T-cell (primary cell): ENCODE results near the gene CNGA3. TPM values are rescaled to one million over a fixed set of nuclear protein-coding genes. Genes with fewer than 3 reads are reported as not detected.
"Not testable (repeated sequence)": the region's sequence is repeated elsewhere in the genome, so short reads cannot be mapped to it uniquely, and the experiment has no call there.

ENCODE experiments used
- ATAC-seq, 4 experiments: fragments of 200-7000 bp in 3 of 4; fragments of 150-1000 bp in 1 of 4; cut with Tn5 transposase; replicated peaks in 1 of 4; 1 replicate in 3 of 4; 2 replicates in 1 of 4; pipeline ENCODE4 v1.10.0; 2021; ENCODE audit warnings: moderate library complexity in 3 of 4, mild to moderate bottlenecking in 2 of 4, moderate number of reproducible peaks in 1 of 4
- CTCF ChIA-PET, 2 donors: fragments of 300-600 bp; sonication (Branson Sonifier 250); formaldehyde crosslinking; loops; one replicate each; lab custom pipeline; 2022; ENCODE audit warnings: antibody characterized with exemption in 2 of 2; lab: Charles Lee
- POLR2A ChIA-PET, 2 donors: fragments of 300-600 bp; sonication (Branson Sonifier 250); formaldehyde crosslinking; loops; one replicate each; lab custom pipeline; 2022; ENCODE audit warnings: antibody characterized with exemption in 2 of 2; lab: Charles Lee
- DNase-seq, 35 experiments: peaks; one replicate each; pipeline versions ENCODE4 v3.0.0 to v3.0.0-alpha.2; 2013 to 2023
- H3K27ac ChIP-seq: one replicate; pipeline ENCODE4 v1.5.1; 2013; ENCODE audit warnings: low read length
- H3K27me3 ChIP-seq, 2 experiments: replicated peaks in 1 of 2; 1 replicate in 1 of 2; 2 replicates in 1 of 2; pipeline versions ENCODE4 v1.6.1 to v1.7.0; 2013; ENCODE audit warnings: low read length in 1 of 2, mixed read lengths in 1 of 2; ENCODE audit not compliant: control insufficient read depth in 2 of 2, insufficient read depth in 2 of 2; ENCODE audit errors: extremely low read depth in 1 of 2
- H3K36me3 ChIP-seq, 2 donors: 1 replicate in 1 of 2; 2 replicates in 1 of 2; pipeline versions ENCODE4 v1.6.1 to v1.7.0; 2013; ENCODE audit warnings: low read length in 1 of 2; ENCODE audit not compliant: control insufficient read depth in 2 of 2, insufficient read depth in 1 of 2; ENCODE audit errors: extremely low read depth in 1 of 2
- H3K4me1 ChIP-seq, 2 experiments: 1 replicate in 1 of 2; 2 replicates in 1 of 2; pipeline versions ENCODE4 v1.6.1 to v1.7.0; 2013; ENCODE audit warnings: low read length in 2 of 2, mixed read lengths in 1 of 2; ENCODE audit not compliant: insufficient read depth in 2 of 2, control insufficient read depth in 1 of 2; ENCODE audit errors: extremely low read depth in 1 of 2
- H3K4me3 ChIP-seq, 2 donors: 1 replicate in 1 of 2; 2 replicates in 1 of 2; pipeline versions ENCODE4 v1.5.1 to v1.7.0; 2013; ENCODE audit warnings: mild to moderate bottlenecking in 2 of 2, low read length in 1 of 2, moderate library complexity in 1 of 2; ENCODE audit not compliant: control insufficient read depth in 1 of 2; ENCODE audit errors: extremely low read depth in 1 of 2
- H3K9me3 ChIP-seq: 2 replicates; pipeline ENCODE4 v1.7.0; 2013
- H3K27ac Mint-ChIP-seq, 2 donors: one replicate each; pipeline ENCODE4 v1.8.0; 2020 to 2021; ENCODE audit warnings: mild to moderate bottlenecking in 2 of 2, mixed read lengths in 2 of 2
- H3K27me3 Mint-ChIP-seq, 2 donors: one replicate each; pipeline ENCODE4 v1.8.0; 2021 to 2022; ENCODE audit warnings: mixed read lengths in 2 of 2
- H3K36me3 Mint-ChIP-seq: one replicate; pipeline ENCODE4 v1.8.0; 2021; ENCODE audit warnings: mixed read lengths
- H3K4me1 Mint-ChIP-seq, 3 donors: one replicate each; pipeline ENCODE4 v1.8.0; 2020 to 2022; ENCODE audit warnings: mixed read lengths in 3 of 3, mild to moderate bottlenecking in 1 of 3
- H3K4me3 Mint-ChIP-seq, 3 donors: one replicate each; pipeline ENCODE4 v1.8.0; 2020 to 2022; ENCODE audit warnings: mild to moderate bottlenecking in 3 of 3, mixed read lengths in 3 of 3, moderate library complexity in 3 of 3
- H3K9me3 Mint-ChIP-seq, 3 donors: one replicate each; pipeline ENCODE4 v1.8.0; 2020 to 2022; ENCODE audit warnings: mixed read lengths in 3 of 3
- WGBS: methylation state at CpG from one replicate; pipeline ENCODE4 v1.1.5; 2013; ENCODE audit warnings: missing lambda C conversion rate; ENCODE audit not compliant: insufficient coverage; 5-methylcytosine and 5-hydroxymethylcytosine counted together
- total RNA-seq, 35 experiments: library from RNA in 6 of 35; stranded (reverse) in 6 of 35; fragments of 120-200 nt in 1 of 35; gene quantifications; one replicate each; pipeline versions ENCODE4 v1.2.1 to v1.2.4 and lab custom pipeline; 2013 to 2026

The CNGA3 gene
- total RNA-seq, 5 donors from 2014 or later (not counting 1 experiment from before 2014, with no cell fraction given) = not detected

- Mint-ChIP-seq H3K4me1 (no peaks in the 10 kb centered on the region), H3K27me3 (peaks cover 32 to 34% of the 10 kb centered on the region in 2 donors), H3K27ac (no peak overlapping the region), H3K36me3 (no peaks in the 10 kb centered on the region), H3K9me3 (no peaks in the 10 kb centered on the region), H3K4me3 (no peak overlapping the region)
- peaks cover 0 to 31% of the 10 kb centered on the region in 2 experiments for H3K27me3 ChIP-seq
- no peaks in the 10 kb centered on the region for H3K4me1 ChIP-seq
- DNase-seq (no peak), ATAC-seq (no peak)
- POLR2A ChIA-PET = no interaction called here
- H3K36me3 ChIP-seq = no peaks in the 10 kb centered on the region
- H3K4me3 ChIP-seq = no peak overlapping the region
- 20% methylated on average over 1 of the region's 5 CpGs for WGBS
- CTCF ChIA-PET = no interaction called here
- H3K27ac ChIP-seq = no peak overlapping the region
- H3K9me3 ChIP-seq = no peaks in the 10 kb centered on the region
Measured at GRCh38 chr2:98301469-98301868, 44.8 kb upstream of the CNGA3 start.

- H3K9me3 Mint-ChIP-seq, H3K4me1 Mint-ChIP-seq, DNase-seq, H3K4me3 Mint-ChIP-seq, CTCF ChIA-PET, H3K9me3 ChIP-seq, H3K36me3 ChIP-seq, H3K27ac Mint-ChIP-seq, ATAC-seq, POLR2A ChIA-PET, H3K4me3 ChIP-seq, H3K4me1 ChIP-seq, H3K27ac ChIP-seq, H3K36me3 Mint-ChIP-seq: not testable (repeated sequence)
- H3K27me3 ChIP-seq = peaks cover 0 to 38% of the 10 kb centered on the region in 2 experiments
- peaks cover 42 to 45% of the 10 kb centered on the region in 2 donors for H3K27me3 Mint-ChIP-seq
- WGBS = 79% methylated on average over 6 of the region's 9 CpGs
Measured at GRCh38 chr2:98307131-98307696, 39.0 kb upstream of the CNGA3 start.

GRCh38 chr2:98308068-98308467 is 38.2 kb upstream of the CNGA3 start:
- H3K9me3 Mint-ChIP-seq = no peaks in the 10 kb centered on the region
- no peaks in the 10 kb centered on the region for H3K36me3 Mint-ChIP-seq
- Histone ChIP-seq H3K36me3 (no peaks in the 10 kb centered on the region), H3K27ac (no peak overlapping the region), H3K9me3 (no peaks in the 10 kb centered on the region), H3K27me3 (peaks cover 0 to 39% of the 10 kb centered on the region in 2 experiments), H3K4me1 (no peaks in the 10 kb centered on the region), H3K4me3 (no peak overlapping the region)
- CTCF ChIA-PET = no interaction called here
- H3K4me1 Mint-ChIP-seq = no peaks in the 10 kb centered on the region
- no peak for DNase-seq
- ATAC-seq = no peak
- WGBS = 82% methylated on average over 6 of the region's 8 CpGs
- no peak overlapping the region for H3K4me3 Mint-ChIP-seq
- no peak overlapping the region for H3K27ac Mint-ChIP-seq
- peaks cover 40 to 49% of the 10 kb centered on the region in 2 donors for H3K27me3 Mint-ChIP-seq
- POLR2A ChIA-PET = no interaction called here

GRCh38 chr2:98308532-98308931 is 37.7 kb upstream of the CNGA3 start:
- DNase-seq = no peak
- ChIA-PET CTCF (no interaction called here), POLR2A (no interaction called here)
- no peaks in the 10 kb centered on the region for H3K4me1 ChIP-seq
- whole genome bisulfite sequencing = no CpG with 5 or more reads among the region's 4 CpGs
- Mint-ChIP-seq H3K36me3 (no peaks in the 10 kb centered on the region), H3K27me3 (peaks cover 45 to 50% of the 10 kb centered on the region in 2 donors), H3K9me3 (no peaks in the 10 kb centered on the region), H3K27ac (no peak overlapping the region), H3K4me3 (no peak overlapping the region), H3K4me1 (no peaks in the 10 kb centered on the region)
- H3K36me3 ChIP-seq = no peaks in the 10 kb centered on the region
- no peaks in the 10 kb centered on the region for H3K9me3 ChIP-seq
- no peak for ATAC-seq
- H3K4me3 ChIP-seq = no peak overlapping the region
- peaks cover 0 to 39% of the 10 kb centered on the region in 2 experiments for H3K27me3 ChIP-seq
- no peak overlapping the region for H3K27ac ChIP-seq

GRCh38 chr2:98309580-98309979 is 36.7 kb upstream of the CNGA3 start:
- Histone ChIP-seq H3K27me3 (peaks cover 0 to 34% of the 10 kb centered on the region in 2 experiments), H3K9me3 (no peaks in the 10 kb centered on the region), H3K27ac (no peak overlapping the region), H3K4me3 (no peak overlapping the region), H3K36me3 (no peaks in the 10 kb centered on the region), H3K4me1 (no peaks in the 10 kb centered on the region)
- WGBS = 87% methylated on average over 8 of the region's 11 CpGs
- ChIA-PET CTCF (no interaction called here), POLR2A (no interaction called here)
- peaks cover 48 to 55% of the 10 kb centered on the region in 2 donors for H3K27me3 Mint-ChIP-seq
- no peaks in the 10 kb centered on the region for H3K4me1 Mint-ChIP-seq
- no peaks in the 10 kb centered on the region for H3K9me3 Mint-ChIP-seq
- H3K4me3 Mint-ChIP-seq = no peak overlapping the region
- no peak overlapping the region for H3K27ac Mint-ChIP-seq
- ATAC-seq = no peak
- H3K36me3 Mint-ChIP-seq = no peaks in the 10 kb centered on the region
- no peak for DNase-seq

GRCh38 chr2:98310010-98310409 is 36.2 kb upstream of the CNGA3 start:
- H3K27ac Mint-ChIP-seq = no peak overlapping the region

GRCh38 chr2:98311090-98311489 is 35.2 kb upstream of the CNGA3 start:
- no peak overlapping the region for H3K4me3 ChIP-seq
- no peaks in the 10 kb centered on the region for H3K9me3 ChIP-seq
- Mint-ChIP-seq H3K4me1 (no peaks in the 10 kb centered on the region), H3K36me3 (no peaks in the 10 kb centered on the region), H3K27me3 (peaks cover 37 to 43% of the 10 kb centered on the region in 2 donors), H3K27ac (no peak overlapping the region), H3K4me3 (no peak overlapping the region), H3K9me3 (no peaks in the 10 kb centered on the region)
- POLR2A ChIA-PET = no interaction called here
- CTCF ChIA-PET = no interaction called here
- H3K27me3 ChIP-seq = peaks cover 0 to 25% of the 10 kb centered on the region in 2 experiments
- DNase-seq (no peak), ATAC-seq (no peak)
- H3K36me3 ChIP-seq = no peaks in the 10 kb centered on the region
- no peak overlapping the region for H3K27ac ChIP-seq
- no peaks in the 10 kb centered on the region for H3K4me1 ChIP-seq
- WGBS = 50% methylated on average over 1 of the region's 3 CpGs

More at GRCh38 chr2:98310010-98310409, 36.2 kb upstream of the CNGA3 start:
- Mint-ChIP-seq H3K27me3 (peaks cover 44 to 51% of the 10 kb centered on the region in 2 donors), H3K9me3 (no peaks in the 10 kb centered on the region), H3K36me3 (no peaks in the 10 kb centered on the region), H3K4me1 (no peaks in the 10 kb centered on the region), H3K4me3 (no peak overlapping the region)
- Histone ChIP-seq H3K36me3 (no peaks in the 10 kb centered on the region), H3K27ac (no peak overlapping the region), H3K27me3 (peaks cover 0 to 32% of the 10 kb centered on the region in 2 experiments), H3K4me1 (no peaks in the 10 kb centered on the region), H3K4me3 (no peak overlapping the region), H3K9me3 (no peaks in the 10 kb centered on the region)
- 80% methylated on average over 1 of the region's 4 CpGs for WGBS
- POLR2A ChIA-PET = no interaction called here
- ATAC-seq (no peak), DNase-seq (no peak)
- CTCF ChIA-PET = no interaction called here
